ENCODE data around the gene KRTAP5-9. TPM values are rescaled to one million over a fixed set of nuclear protein-coding genes. Genes with fewer than 3 reads are reported as not detected.

The KRTAP5-9 gene
- total and polyA plus RNA-seq, 2 of the 8 experiments (the other 6 are each of a cell fraction or from before 2014, with no cell fraction given) = 0.11 TPM; not detected in 1

GRCh38 chr11:71580057-71581003, 32.1 kb downstream of the KRTAP5-9 start:
- no peak overlapping the region for H4K91ac ChIP-seq (replicated peaks; ENCODE audit: insufficient read length, low read length)
- H3K79me1 ChIP-seq (ENCODE audit: low read depth, low read length) = no peaks in the 10 kb centered on the region
- H4K5ac ChIP-seq (ENCODE audit: insufficient read length, low read depth, low read length) = no peak overlapping the region
- H2BK5ac ChIP-seq (ENCODE audit: low read depth, low read length) = no peak overlapping the region
- no peak overlapping the region for H2BK12ac ChIP-seq (ENCODE audit: low read depth, low read length)
- WGBS, 2 experiments (ENCODE audit: extremely low coverage in 1 of 2, insufficient coverage in 1 of 2, insufficient read length in 1 of 2, insufficient replicate concordance in 2 of 2, low coverage in 1 of 2, low lambda C conversion rate in 2 of 2, missing lambda C conversion rate in 1 of 2) = 44% methylated on average over 8 of the region's 8 CpGs; no CpG with 5 or more reads in 1 of the 2 experiments
- H3K9ac ChIP-seq (replicated peaks in 1 of 4; ENCODE audit: extremely low read depth in 1 of 4, low read depth in 3 of 4, low read length in 3 of 4) = no peak overlapping the region
- H3K14ac ChIP-seq (ENCODE audit: insufficient read length) = no peak overlapping the region
- no peak overlapping the region for H3K4ac ChIP-seq (replicated peaks; ENCODE audit: insufficient read length, low read depth, low read length)
- H3K79me2 ChIP-seq (ENCODE audit: control insufficient read depth in 1 of 2, insufficient read depth in 2 of 2, low read length in 2 of 2) = no peaks in the 10 kb centered on the region; a peak in 1 of 4 replicates
- H3K36me3 ChIP-seq (ENCODE audit: control insufficient read depth in 2 of 4, insufficient read depth in 4 of 4, low read length in 3 of 4) = no peaks in the 10 kb centered on the region
- H4K8ac ChIP-seq (ENCODE audit: extremely low read depth, insufficient read depth, low read length) = no peak overlapping the region; the same call in 1 of the 2 replicates
- H3K56ac ChIP-seq (replicated peaks; ENCODE audit: insufficient read length, low read depth, low read length) = no peak overlapping the region
- no peak overlapping the region for H3K23ac ChIP-seq (ENCODE audit: insufficient read length)
- H3K4me1 ChIP-seq (replicated peaks in 1 of 4; ENCODE audit: control insufficient read depth in 3 of 4, insufficient read depth in 4 of 4, low read length in 3 of 4) = peaks cover 0 to 3% (median 3%) of the 10 kb centered on the region in 4 experiments; a peak in 4 of 7 replicates
- peaks cover 0 to 5% (median 1%) of the 10 kb centered on the region in 4 experiments; a peak in 2 of 7 replicates for H3K27me3 ChIP-seq (replicated peaks in 1 of 4; ENCODE audit: control insufficient read depth in 3 of 4, extremely low read depth in 1 of 4, insufficient read depth in 3 of 4, low read length in 3 of 4)
- FAIRE-seq (peak; percentile 45), DNase-seq (ENCODE audit: low read depth in 1 of 2, low spot score in 2 of 2) (peak in 1 of 2 experiments; percentile 31)
- H2BK15ac ChIP-seq (ENCODE audit: low read length) = 0 out of 2 replicates have a peak overlapping the region, but pooled peaks have one; percentile 81
- ChIA-PET CTCF (ENCODE audit: partially characterized antibody) (interaction anchor here (0.7 to 2.5 kb wide), 18 partner anchors 8 to 252 kb away, joined by 3 to 15 read pairs (median 4); partner anchors contain the start of genes DHCR7, KRTAP5-10, KRTAP5-9 and NADSYN1), POLR2A (ENCODE audit: partially characterized antibody) (no interaction called here)
- no peak overlapping the region for H2AK5ac ChIP-seq (ENCODE audit: low read depth, low read length)
- H3K4me3 ChIP-seq (ENCODE audit: extremely low read depth in 1 of 4, insufficient read depth in 2 of 4, low read depth in 3 of 4, low read length in 4 of 4) = no peak overlapping the region
- H2BK120ac ChIP-seq (replicated peaks; ENCODE audit: low read depth, low read length) = no peak overlapping the region
- H3K18ac ChIP-seq (ENCODE audit: extremely low read depth, low read length) = no peak overlapping the region
- H2AFZ ChIP-seq (ENCODE audit: low read length) = no peak overlapping the region
- peaks cover 5% of the 10 kb centered on the region; the same call in 1 of the 2 replicates for H3K23me2 ChIP-seq (ENCODE audit: low read depth, low read length)
- no peaks in the 10 kb centered on the region for H3K9me3 ChIP-seq (ENCODE audit: insufficient read depth in 2 of 2, low read depth in 1 of 2, low read length in 1 of 2)
- no peak overlapping the region for H3K4me2 ChIP-seq (ENCODE audit: insufficient read depth in 1 of 2, low read depth in 2 of 2, low read length in 2 of 2)
- H2BK20ac ChIP-seq (ENCODE audit: low read length) = no peak overlapping the region
- no peak overlapping the region for H3K27ac ChIP-seq (ENCODE audit: low read depth, low read length)
- H4K20me1 ChIP-seq (replicated peaks in 1 of 2; ENCODE audit: control insufficient read depth in 1 of 2, insufficient read depth in 2 of 2, low read length in 2 of 2) = peaks cover 0 to 5% of the 10 kb centered on the region in 2 experiments
- TF ChIP-seq SUZ12 (IDR thresholded peaks at IDR 0.05; ENCODE audit: low read length) (no peak), SP4 (IDR thresholded peaks at IDR 0.05; ENCODE audit: low read length) (no peak), GTF2F1 (IDR thresholded peaks at IDR 0.05; ENCODE audit: borderline replicate concordance, low read depth, low read length) (no peak), MAX (IDR thresholded peaks at IDR 0.05) (peak; percentile 81), CTCF (IDR thresholded peaks at IDR 0.05; ENCODE audit: control extremely low read depth in 1 of 3, insufficient read depth in 1 of 3, low read depth in 1 of 3, low read length in 3 of 3) (peak; percentile 63 to 91 (median 65)), TAF7 (optimal IDR thresholded peaks at IDR 0.05; ENCODE audit: borderline replicate concordance, low read depth, low read length) (no peak), KDM4A (IDR thresholded peaks at IDR 0.05; ENCODE audit: low read depth, low read length, severe bottlenecking) (no peak), POLR2A (IDR thresholded peaks at IDR 0.05; ENCODE audit: control extremely low read depth in 1 of 2, low read depth in 2 of 2, low read length in 2 of 2) (no peak)

Measured in H1 (cell line).